GM21360 (cell line): Measurements from ENCODE around the gene VAV3.
"Not testable (repeated sequence)": the region's sequence is repeated elsewhere in the genome, so short reads cannot be mapped to it uniquely, and the experiment has no call there.

Experiments
- ATAC-seq: cut with Tn5 transposase; IDR thresholded peaks from one replicate; pipeline ENCODE4 v1.9.1; 2021; ENCODE audit warnings: mild to moderate bottlenecking, moderate library complexity; ENCODE audit not compliant: unreplicated experiment

VAV3 gene

DNA sequence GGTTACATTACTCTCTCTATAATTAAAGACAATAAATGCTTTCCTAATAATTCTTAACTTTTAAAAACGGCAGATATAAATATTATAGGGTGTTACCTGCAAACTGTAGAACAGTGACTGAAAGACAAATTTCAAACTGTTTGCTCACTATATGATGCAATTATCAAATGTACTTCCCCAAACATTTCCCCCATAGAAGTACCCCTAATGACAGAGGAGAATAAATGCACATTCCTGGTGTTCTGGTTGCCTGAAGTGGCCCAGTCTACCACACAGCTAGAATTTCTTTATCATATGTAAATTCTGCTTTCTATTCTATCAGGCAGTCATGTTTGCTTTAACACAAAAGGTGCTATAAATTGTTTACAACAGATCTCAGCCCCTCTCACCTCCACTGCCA lies 70.4 kb downstream of the VAV3 start:
- ATAC-seq: no peak

- not testable (repeated sequence) for ATAC-seq
Measured at GRCh38 chr1:107893350-107893749, 71.6 kb downstream of the VAV3 start.

DNA sequence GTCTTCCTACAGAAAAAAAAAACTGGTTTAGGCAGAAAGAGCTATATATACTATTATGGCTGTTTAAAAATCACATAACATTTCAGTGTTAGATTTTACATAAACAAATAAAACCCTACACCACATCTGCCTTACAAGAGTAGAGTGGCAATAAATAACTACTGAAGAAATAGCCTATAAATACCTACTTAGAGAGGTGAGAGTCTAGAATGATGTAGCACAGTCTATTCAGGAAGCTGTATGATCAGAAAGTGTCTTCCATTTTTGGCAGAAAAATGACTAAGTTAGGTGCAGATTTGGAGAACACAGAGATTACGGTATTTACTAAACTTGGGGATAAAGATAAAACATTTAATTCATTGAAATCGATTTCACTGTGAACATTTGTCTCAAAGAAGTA lies 75.5 kb downstream of the VAV3 start:
- no peak for ATAC-seq

DNA sequence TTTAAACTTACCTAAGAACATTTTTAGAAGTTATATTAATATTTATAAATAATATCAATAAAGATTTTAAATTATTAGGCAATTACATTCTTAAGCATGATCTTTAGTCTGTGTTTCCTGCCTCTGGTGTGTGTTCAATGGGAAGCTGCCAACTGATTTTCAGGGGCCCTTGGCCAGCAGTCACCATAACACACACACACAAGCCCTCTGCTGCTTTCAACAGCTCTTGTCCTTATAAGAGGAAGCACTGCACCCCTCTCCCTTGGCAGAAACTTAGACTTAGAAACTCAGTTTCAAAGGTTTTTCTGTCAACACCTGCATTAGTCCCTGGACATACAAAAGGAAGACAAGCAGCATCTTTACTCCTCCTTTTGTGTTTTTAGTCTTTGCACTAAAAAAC lies 81.4 kb downstream of the VAV3 start:
- no peak for ATAC-seq

GRCh38 chr1:107879927-107880326 lies 85.1 kb downstream of the VAV3 start:
- no peak for ATAC-seq

GRCh38 chr1:107879346-107879745 lies 85.6 kb downstream of the VAV3 start:
- no peak for ATAC-seq

- ATAC-seq: no peak
Measured at GRCh38 chr1:107877745-107878144, 87.2 kb downstream of the VAV3 start.

GRCh38 chr1:107877092-107877491 lies 87.9 kb downstream of the VAV3 start:
- no peak for ATAC-seq

- ATAC-seq: no peak
Measured at GRCh38 chr1:107875689-107876088, 89.3 kb downstream of the VAV3 start.

- ATAC-seq: no peak
Measured at GRCh38 chr1:107874221-107874620, 90.8 kb downstream of the VAV3 start.

DNA sequence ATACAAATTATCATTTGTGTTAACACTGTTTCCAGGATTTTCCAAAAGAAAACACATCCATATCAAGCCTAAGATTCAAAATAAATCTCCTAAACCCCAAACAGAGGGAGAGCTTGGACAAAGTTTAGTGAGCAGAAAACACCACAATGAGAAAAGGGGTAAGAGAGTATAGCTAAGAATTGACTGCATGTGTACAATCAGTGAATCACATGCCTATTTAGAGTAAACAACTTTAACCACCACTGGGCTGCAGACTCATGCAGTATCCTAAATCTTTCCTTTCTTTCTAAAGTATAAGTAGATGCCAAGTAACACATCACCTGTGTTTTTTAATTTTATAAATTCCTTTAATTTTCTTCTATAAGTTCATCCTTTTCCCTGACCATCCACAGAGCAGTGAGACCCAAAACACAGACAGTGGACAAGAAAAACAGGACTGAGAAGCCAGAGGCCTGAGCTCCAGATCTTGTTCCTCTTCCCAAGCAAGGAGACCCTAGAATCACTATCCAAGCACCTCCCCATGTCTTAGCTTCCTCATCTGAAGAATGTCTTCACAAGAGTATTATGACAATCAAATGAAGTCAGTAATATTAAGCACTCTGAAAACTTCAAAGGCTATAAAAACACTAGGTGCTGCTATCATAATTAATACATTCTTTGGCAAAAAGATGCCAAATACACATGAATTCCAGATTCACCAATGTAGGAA lies 93.1 kb downstream of the VAV3 start:
- ATAC-seq: no peak

- ATAC-seq: no peak
Measured at GRCh38 chr1:107871259-107871658, 93.7 kb downstream of the VAV3 start.

GRCh38 chr1:107870696-107871095 lies 94.3 kb downstream of the VAV3 start:
- no peak for ATAC-seq

DNA sequence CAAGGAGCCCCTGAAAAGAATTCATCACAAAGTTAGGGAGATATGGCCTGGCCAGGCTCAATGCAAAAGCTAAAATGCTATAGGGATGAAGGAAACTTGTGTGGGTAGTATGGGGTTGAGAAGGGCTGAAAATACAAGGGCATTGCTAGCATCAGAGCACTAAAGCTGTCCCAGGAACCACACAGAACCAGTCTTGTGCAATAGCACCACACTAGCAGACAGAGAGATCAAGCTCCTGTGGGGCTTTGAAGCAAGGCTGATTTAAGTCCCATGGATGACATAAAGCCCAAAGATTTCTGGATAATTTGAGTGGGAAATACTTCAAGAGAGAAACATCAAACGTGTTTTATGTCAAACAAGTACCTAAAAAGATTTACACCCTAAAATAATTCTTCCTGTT lies 97.1 kb downstream of the VAV3 start:
- no peak for ATAC-seq

DNA sequence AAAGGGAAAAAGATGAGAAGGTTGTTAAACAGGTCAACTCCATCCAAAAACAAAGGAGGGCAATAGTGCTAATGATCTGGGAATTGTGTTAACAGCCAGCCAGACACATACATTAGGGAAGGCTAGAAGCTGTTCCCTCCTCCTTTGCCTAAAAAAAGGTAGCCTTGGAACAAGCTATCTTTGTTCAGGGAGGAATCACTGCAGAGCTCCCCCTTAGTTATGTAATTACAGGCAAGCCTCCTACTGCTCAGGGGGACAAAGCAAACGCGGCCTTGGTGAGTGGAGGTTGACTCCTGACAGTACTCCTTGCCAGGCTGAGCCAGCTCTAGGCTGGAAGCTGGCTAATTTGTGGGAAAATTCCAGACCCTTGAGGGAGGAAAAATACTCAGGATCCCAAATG lies 97.6 kb downstream of the VAV3 start:
- no peak for ATAC-seq

GRCh38 chr1:107866870-107867269 lies 98.1 kb downstream of the VAV3 start:
- ATAC-seq: no peak

DNA sequence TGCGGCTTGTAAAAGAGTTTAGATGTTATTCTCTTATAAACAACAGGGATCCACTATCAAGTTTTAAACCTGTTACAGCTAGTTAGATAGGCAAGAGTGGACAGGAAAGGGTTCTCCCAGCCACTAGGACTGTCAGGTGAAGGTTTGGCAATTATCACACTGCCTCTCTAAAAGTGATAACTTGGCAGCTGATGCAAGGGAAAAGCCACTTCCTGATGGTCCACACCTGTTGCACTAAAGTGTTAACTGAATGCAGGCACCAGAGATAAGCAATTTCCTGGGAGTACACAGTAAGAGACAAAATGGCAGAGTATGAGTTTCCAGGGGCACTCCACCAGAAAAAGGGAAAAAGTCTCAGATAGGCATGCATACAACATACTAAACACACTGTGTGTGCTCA lies 99.4 kb downstream of the VAV3 start:
- ATAC-seq: no peak

- ATAC-seq: no peak
Measured at GRCh38 chr1:107863342-107863741, 101.6 kb downstream of the VAV3 start.

- ATAC-seq: no peak
Measured at GRCh38 chr1:107862064-107862463, 102.9 kb downstream of the VAV3 start.

- no peak for ATAC-seq
Measured at GRCh38 chr1:107858323-107858722, 106.7 kb downstream of the VAV3 start.

DNA sequence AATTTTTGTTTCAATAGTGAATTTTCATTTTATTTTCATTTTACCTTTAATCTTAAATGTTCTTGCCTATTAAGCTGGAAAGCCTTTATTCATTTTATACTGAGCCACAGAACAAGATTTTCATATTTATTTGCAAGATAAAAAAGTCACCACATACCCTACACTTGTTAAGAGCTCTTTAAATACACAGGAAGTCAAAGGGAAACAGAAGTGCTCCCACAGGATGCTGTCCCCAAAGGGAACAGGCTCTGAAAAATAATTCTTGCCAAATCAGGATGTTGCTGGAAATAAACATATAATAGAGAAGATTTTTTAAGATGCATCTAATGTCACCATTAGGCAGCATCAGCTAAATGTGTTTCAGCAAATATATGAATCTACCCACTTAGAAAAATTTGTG lies 113.6 kb downstream of the VAV3 start:
- no peak for ATAC-seq

DNA sequence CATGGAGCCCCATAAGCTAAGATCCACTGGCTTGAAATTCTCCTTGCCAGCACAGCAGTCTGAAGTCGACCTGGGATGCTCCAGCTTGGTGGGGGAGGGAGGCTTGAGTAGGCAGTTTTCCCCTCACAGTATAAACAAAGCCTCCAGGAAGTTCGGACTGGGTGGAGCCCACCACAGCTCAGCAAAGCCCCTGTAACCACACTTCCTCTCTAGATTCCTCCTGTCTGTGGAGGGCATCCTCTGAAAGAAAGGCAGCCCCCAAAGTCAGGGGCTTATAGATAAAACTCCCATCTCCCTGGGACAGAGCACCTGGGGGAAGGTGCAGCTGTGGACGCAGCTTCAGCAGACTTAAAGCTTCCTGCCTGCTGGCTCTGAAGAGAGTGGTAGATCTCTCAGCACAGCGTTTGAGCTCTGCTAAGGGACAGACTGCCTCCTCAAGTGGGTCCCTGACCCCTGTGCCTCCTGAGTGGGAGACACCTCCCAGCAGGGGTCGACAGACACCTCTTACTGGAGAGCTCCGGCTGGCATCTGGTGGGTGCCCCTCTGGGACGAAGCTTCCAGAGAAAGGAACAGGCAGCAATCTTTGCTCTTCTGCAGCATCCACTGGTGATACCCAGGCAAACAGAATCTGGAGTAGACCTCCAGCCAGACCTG lies 120.3 kb downstream of the VAV3 start:
- ATAC-seq: not testable (repeated sequence)

- ATAC-seq: no peak
Measured at GRCh38 chr1:107843989-107844388, 121.0 kb downstream of the VAV3 start.
